Retinal pigment epithelial cell (primary cell): ENCODE data around the gene STIM2.

Source experiments
- DNase-seq: peaks from one replicate; pipeline ENCODE4 v3.0.0-alpha.2; 2010; ENCODE audit warnings: low read depth
- H3K4me3 ChIP-seq: 2 replicates; pipeline ENCODE4 v1.5.1; 2011; ENCODE audit warnings: mild to moderate bottlenecking, low read length, control low read depth, moderate library complexity
- TF ChIP-seq, protein P1 (sequence below): conservative IDR thresholded peaks from 2 replicates; pipeline ENCODE4 v1.5.1; 2011; ENCODE audit warnings: low read depth, low read length, control low read depth, inconsistent platforms

STIM2 gene

DNA sequence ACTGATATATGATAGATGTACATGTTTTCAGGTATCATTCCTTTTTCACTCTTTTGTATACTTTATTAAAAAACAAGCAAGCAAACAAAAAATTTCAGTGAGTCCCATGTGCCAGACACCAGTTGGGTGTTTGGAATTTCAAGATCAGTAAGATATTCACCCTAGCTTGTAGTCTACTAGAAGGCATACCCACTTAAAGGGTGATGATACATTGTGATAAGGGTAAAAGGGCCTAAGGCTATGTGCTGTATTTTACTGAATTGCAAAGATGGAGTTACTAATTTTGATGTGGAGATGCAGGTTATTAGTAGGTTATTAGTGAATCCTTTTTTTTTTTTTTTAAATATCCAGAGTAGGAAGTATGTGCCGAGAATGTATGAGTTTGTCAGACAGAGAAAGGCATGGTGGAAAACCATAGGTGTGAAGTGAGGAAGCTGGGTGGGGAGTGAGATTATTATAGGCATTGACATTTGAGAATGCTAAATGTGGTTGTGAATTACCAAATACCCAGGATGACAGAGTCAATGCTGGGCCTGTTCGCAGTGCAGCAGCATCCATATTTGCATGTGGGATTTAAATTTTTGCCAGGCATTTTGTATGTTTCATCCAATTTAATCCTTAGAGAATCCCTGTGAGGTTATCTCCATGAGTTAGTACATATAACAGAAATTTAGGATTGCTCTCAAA is 10.1 kb downstream of the STIM2 start:
- TF ChIP-seq, protein P1, sequence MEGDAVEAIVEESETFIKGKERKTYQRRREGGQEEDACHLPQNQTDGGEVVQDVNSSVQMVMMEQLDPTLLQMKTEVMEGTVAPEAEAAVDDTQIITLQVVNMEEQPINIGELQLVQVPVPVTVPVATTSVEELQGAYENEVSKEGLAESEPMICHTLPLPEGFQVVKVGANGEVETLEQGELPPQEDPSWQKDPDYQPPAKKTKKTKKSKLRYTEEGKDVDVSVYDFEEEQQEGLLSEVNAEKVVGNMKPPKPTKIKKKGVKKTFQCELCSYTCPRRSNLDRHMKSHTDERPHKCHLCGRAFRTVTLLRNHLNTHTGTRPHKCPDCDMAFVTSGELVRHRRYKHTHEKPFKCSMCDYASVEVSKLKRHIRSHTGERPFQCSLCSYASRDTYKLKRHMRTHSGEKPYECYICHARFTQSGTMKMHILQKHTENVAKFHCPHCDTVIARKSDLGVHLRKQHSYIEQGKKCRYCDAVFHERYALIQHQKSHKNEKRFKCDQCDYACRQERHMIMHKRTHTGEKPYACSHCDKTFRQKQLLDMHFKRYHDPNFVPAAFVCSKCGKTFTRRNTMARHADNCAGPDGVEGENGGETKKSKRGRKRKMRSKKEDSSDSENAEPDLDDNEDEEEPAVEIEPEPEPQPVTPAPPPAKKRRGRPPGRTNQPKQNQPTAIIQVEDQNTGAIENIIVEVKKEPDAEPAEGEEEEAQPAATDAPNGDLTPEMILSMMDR = no peak
- DNase-seq = no peak
- no peak overlapping the region for H3K4me3 ChIP-seq

DNA sequence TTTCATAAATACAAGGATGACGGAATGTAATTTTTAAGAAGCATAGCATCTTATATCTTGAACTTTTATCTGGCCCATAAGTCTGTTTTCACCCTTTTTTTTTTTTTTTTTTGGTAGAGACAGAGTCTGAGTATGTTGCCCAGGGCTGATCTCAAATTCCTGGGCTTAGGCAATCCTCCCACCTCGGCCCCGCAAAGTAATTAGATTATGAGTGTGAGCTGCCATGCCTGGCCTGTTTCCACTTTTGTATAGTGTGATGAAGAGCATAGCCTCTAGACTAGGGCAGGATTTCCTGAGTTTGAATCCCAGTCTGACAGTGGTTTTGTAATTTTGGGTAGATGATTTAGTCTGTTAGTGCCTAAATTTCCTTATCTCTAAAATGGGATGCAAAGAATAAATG is 11.0 kb downstream of the STIM2 start:
- no peak for DNase-seq
- H3K4me3 ChIP-seq = no peak overlapping the region
- TF ChIP-seq, protein P1 = no peak

DNA sequence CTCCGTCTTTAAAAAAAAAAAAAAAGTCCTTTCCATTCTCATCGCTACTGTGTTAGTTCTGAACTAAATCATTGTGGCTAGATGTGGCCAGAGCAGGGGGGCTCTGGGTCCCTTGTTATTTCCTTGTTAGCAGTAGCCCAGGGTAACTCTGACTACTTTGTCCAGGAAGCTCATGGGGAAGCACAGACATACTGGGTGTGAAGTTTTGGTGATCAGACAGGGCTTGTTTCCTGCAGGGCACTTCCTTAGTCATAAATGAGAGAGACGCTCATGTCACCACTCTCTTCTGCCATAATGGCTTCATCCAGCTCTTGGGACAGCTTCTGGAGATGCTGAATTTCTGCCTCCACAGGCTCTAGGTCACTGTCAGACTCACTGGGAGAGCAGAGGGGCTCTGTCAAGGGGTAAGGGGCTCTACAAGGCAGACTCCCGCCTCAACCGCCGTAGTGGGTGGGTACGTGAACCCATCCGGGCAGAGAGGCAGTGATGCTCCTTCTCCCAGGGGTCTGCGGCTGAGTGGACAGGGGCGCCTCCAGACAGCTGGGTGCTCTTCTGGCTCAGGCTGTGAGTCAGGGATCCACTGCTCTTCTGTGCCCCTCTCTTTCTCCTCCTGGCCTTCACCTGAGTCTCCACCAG is 12.9 kb downstream of the STIM2 start:
- DNase-seq = no peak
- H3K4me3 ChIP-seq = no peak overlapping the region
- TF ChIP-seq, protein P1 = no peak

DNA sequence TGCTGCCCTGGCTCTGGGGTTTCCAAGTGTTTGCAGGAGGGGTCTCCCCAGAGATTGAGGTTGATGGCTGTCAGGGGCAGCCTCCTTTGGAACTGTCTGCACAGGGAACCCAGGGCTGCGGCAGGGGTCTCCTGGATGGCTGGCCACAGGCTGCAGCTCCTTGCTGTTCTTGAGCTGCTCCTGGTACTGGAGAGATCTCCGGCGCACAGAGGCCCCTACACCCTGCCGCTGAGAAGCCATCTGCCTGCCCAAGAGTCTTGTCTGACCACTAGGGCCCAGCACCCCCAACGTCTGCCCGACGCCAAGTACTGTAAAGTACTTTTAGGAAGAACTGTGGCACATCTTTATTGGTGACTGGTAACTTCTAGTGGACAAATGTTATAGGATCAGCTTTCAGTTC is 13.5 kb downstream of the STIM2 start:
- H3K4me3 ChIP-seq = no peak overlapping the region
- no peak for DNase-seq
- TF ChIP-seq, protein P1 = no peak

DNA sequence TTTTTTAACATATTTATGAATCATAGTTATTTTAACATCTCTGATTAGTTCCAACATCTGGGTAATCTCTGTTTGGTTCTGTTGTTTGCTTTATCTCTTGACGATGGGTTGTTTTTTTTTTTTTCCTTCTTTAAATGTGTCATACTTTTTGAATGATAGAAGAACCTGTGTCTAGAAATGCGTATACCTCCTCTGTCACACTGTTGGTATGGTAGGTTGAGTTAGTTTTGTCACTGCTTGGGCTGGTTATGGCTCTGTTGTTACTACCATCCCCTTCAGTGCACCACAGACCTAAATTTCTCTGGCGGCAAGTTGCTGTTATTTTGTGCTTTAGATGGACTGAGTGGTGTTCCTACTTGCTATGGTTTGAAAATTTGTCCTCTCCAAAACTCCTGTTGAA is 16.8 kb downstream of the STIM2 start:
- TF ChIP-seq, protein P1 = no peak
- no peak for DNase-seq

DNA sequence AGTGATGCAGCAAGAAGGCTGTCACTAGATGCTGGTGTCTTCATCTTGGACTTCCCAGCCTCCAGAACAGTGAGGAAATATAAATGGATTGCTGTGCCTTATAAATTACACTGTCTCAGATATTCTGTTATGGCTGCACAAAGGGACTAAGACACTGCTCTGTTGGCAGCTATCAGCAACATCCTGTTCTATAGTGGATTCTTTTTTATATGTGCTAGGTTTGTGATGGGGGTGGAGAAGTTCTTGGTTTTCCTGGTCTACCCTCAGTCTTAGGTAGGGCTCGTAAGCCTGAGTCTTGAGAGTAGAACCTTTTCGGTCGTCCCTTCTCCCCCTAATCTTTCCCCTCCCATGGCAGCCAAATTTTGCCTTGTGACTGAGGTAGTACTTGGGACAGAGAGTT is 17.3 kb downstream of the STIM2 start:
- DNase-seq = no peak
- H3K4me3 ChIP-seq = no peak overlapping the region
- TF ChIP-seq, protein P1 = no peak

More for the DNA sequence above, 16.8 kb downstream of the STIM2 start:
- no peak overlapping the region for H3K4me3 ChIP-seq
